Activated T-cell treated with anti-CD3 and anti-CD28 coated beads, Interleukin-2, amount 50 U/mL, for 72 hours (primary cell): Measurements from ENCODE around the gene PSMF1. TPM values are rescaled to one million over a fixed set of nuclear protein-coding genes. Genes with fewer than 3 reads are reported as not detected.

ENCODE experiments used
- ATAC-seq, 2 donors: fragments of 150-1000 bp; cut with Tn5 transposase; replicated peaks in 1 of 2; 2 replicates each; pipeline ENCODE4 v1.10.0; 2021; ENCODE audit warnings: moderate library complexity in 2 of 2, mild to moderate bottlenecking in 1 of 2
- DNase-seq, 2 donors: peaks; one replicate each; pipeline ENCODE4 v3.0.0; 2021 to 2022; ENCODE audit warnings: mixed read lengths in 1 of 2
- H3K27ac Mint-ChIP-seq: one replicate; pipeline ENCODE4 v1.8.0; 2022; ENCODE audit warnings: mild to moderate bottlenecking, moderate library complexity, mixed read lengths
- H3K27me3 Mint-ChIP-seq: one replicate; pipeline ENCODE4 v1.8.0; 2022; ENCODE audit warnings: low read depth, mixed read lengths
- H3K36me3 Mint-ChIP-seq, 2 donors: one replicate each; pipeline ENCODE4 v1.8.0; 2022; ENCODE audit warnings: mixed read lengths in 2 of 2, mild to moderate bottlenecking in 1 of 2; ENCODE audit not compliant: insufficient read depth in 2 of 2
- H3K4me1 Mint-ChIP-seq: one replicate; pipeline ENCODE4 v1.8.0; 2022; ENCODE audit warnings: low read depth, mixed read lengths
- H3K4me3 Mint-ChIP-seq, 2 donors: one replicate each; pipeline ENCODE4 v1.8.0; 2022; ENCODE audit warnings: mild to moderate bottlenecking in 2 of 2, mixed read lengths in 2 of 2, moderate library complexity in 2 of 2
- H3K9me3 Mint-ChIP-seq, 2 donors: one replicate each; pipeline ENCODE4 v1.8.0; 2022; ENCODE audit warnings: mixed read lengths in 2 of 2
- total RNA-seq, 2 donors: library from RNA; stranded (reverse); gene quantifications; one replicate each; pipeline ENCODE4 v1.2.3, GENCODE V29; 2022

Gene PSMF1
- total RNA-seq, 2 donors from 2014 or later: 168 to 185 TPM

DNA sequence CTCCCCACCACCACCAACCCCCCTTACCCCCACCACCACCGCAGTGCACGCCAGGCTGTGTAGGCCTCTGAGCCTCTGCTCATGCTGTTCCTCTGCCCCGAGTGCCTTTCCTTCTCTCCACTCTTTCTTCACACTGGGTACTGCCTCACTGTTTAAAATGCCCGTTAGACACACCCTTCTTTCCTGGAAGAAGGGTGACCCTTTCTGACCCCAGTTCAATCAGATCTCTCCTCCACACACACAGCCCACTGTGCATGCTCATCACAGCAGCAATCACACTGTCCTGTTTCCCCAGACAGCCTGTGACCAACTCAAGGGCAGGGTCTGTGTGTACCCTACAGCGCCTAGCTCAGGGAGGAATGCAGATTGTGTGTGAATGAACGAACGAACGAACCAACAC lies 56.4 kb downstream of the PSMF1 start:
- peaks cover 4 to 5% of the 10 kb centered on the region in 2 donors for H3K36me3 Mint-ChIP-seq
- DNase-seq (no peak), ATAC-seq (no peak)
- no peaks in the 10 kb centered on the region for H3K4me1 Mint-ChIP-seq
- no peaks in the 10 kb centered on the region for H3K9me3 Mint-ChIP-seq
- no peak overlapping the region for H3K4me3 Mint-ChIP-seq
- no peak overlapping the region for H3K27ac Mint-ChIP-seq
- no peaks in the 10 kb centered on the region for H3K27me3 Mint-ChIP-seq

DNA sequence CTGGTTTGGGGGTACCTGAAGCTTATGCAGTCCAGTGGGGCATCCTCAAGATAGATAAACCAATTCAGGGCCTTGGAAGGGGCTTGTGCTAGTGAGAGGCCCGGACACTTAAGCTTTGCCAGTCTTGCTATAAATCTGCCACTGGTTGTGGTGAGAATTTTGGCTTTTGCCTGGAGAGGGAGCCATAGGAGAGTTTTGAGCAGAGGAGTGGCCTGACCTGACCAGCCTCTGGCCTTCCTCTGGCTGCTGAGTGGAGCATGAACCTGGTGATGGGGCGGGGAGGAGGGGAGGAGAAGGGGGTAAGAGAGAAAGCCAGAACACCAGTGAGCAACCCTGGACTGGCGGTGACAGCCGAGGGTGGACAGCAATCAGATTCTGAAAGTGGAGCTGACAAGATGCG lies 59.3 kb downstream of the PSMF1 start:
- DNase-seq: no peak
- ATAC-seq: no peak
- Mint-ChIP-seq H3K4me1 (no peaks in the 10 kb centered on the region), H3K9me3 (no peaks in the 10 kb centered on the region), H3K36me3 (no peaks in the 10 kb centered on the region), H3K4me3 (no peak overlapping the region), H3K27ac (no peak overlapping the region), H3K27me3 (peaks cover 8% of the 10 kb centered on the region)

DNA sequence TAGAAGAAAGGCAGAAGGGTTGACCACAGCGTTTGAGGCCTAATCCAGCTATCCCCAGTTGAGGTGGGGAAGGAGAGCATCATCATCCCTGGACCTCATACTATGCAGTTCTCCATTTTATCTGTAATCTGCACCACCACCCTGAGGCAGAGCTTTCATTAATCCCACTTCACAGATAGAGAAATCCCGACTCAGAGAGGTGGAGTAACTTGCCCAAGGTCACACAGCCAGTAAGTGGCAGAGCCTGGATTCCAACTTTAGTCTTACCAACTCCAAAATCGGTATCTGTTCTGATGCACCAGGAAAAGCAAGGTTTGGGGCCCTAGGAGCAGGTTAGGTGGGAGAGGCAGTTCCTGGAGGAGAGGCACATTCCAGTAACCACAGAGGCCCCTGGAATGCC lies 59.7 kb downstream of the PSMF1 start:
- ATAC-seq (no peak), DNase-seq (no peak)
- H3K9me3 Mint-ChIP-seq: no peaks in the 10 kb centered on the region
- H3K4me3 Mint-ChIP-seq: no peak overlapping the region
- H3K36me3 Mint-ChIP-seq: no peaks in the 10 kb centered on the region
- H3K4me1 Mint-ChIP-seq: no peaks in the 10 kb centered on the region
- H3K27ac Mint-ChIP-seq: no peak overlapping the region
- peaks cover 12% of the 10 kb centered on the region for H3K27me3 Mint-ChIP-seq

DNA sequence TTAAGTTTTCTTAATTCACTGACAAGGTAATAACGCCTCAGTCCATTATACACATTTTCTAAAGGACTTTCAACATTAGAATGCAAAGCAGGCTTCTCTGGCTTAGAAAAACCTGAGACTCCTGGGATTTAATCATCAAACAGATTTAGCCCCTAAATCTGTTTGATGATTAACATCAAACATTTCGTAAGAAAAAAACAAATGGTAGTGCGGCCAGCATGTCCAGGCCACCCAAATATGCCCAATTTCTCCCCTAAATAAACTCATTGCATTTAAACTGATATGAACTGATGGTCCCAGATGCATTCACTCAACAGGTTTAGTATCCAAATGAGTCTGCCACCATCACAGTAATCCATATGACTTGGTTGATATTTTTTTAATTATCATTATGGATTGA lies 60.2 kb downstream of the PSMF1 start:
- DNase-seq: no peak
- Mint-ChIP-seq H3K27ac (no peak overlapping the region), H3K27me3 (peaks cover 18% of the 10 kb centered on the region)

DNA sequence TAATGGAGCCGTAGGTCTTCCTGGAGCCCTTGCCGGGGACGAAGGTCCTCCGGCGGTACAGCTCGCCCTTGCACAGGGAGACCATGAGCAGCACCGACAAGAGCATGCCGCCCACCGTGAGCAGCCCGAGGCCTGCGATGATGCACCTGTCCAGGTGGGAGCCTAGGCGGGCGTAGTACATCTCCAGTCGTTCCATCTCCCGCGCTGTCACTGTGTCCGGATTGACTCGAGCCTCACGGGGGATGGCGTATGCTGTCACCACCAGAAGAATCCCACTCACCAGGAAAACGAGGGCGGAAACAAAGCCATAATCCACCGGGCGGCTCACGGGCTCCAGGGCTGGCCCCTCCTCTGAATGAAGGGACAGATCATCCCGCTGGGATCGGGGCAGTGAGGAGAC lies 62.5 kb downstream of the PSMF1 start:
- H3K36me3 Mint-ChIP-seq: no peaks in the 10 kb centered on the region
- no peak overlapping the region for H3K4me3 Mint-ChIP-seq
- no peaks in the 10 kb centered on the region for H3K9me3 Mint-ChIP-seq
- ATAC-seq (no peak), DNase-seq (no peak)
- peaks cover 30% of the 10 kb centered on the region for H3K27me3 Mint-ChIP-seq
- peaks cover 8% of the 10 kb centered on the region for H3K4me1 Mint-ChIP-seq
- no peak overlapping the region for H3K27ac Mint-ChIP-seq

More for the DNA sequence above, 60.2 kb downstream of the PSMF1 start:
- Mint-ChIP-seq H3K4me3 (no peak overlapping the region), H3K9me3 (no peaks in the 10 kb centered on the region), H3K4me1 (no peaks in the 10 kb centered on the region), H3K36me3 (no peaks in the 10 kb centered on the region)
- ATAC-seq: no peak

DNA sequence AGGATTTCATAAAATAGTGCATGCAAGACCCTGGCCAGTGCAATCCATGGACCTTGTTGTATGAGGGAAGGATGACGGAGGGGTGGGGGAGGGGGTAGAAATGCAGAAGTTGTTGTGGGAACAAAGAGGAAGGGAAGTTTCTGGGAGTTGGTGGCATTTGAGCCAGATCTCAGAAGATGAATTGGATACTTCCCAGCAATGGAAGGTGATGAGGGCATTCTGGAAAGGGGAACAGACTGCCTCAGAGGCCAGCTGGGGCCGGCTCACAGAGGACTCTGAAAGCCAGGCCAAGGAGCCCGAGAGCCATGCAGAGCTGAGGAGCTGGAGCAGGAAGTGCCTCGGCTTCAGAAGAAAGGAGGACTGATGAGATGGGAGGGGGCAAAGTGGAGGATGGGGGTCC lies 63.7 kb downstream of the PSMF1 start:
- no peak for DNase-seq
- peaks cover 11% of the 10 kb centered on the region for H3K4me1 Mint-ChIP-seq
- no peak for ATAC-seq
- H3K36me3 Mint-ChIP-seq: no peaks in the 10 kb centered on the region
- no peak overlapping the region for H3K4me3 Mint-ChIP-seq
- peaks cover 30% of the 10 kb centered on the region for H3K27me3 Mint-ChIP-seq
- no peaks in the 10 kb centered on the region for H3K9me3 Mint-ChIP-seq
- no peak overlapping the region for H3K27ac Mint-ChIP-seq

DNA sequence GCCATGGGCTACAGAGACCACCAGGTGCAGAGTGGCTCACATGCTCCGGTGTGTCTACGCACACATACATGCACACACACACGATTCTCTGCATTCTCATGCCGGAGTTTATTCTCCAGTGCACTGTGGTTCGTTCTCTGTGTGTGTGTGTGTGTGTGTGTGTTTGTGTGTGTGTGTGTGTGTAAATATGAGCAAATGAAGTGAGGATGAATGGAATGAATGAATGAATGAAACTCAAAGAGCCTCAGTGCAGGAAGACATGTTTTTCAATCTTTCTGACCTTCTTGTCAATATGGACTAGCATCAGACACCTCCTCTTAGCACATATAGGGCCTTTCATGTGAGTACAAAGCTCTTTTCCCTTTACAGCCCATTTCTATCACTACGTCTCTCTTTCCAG lies 64.8 kb downstream of the PSMF1 start:
- no peak overlapping the region for H3K4me3 Mint-ChIP-seq
- H3K27me3 Mint-ChIP-seq: peaks cover 30% of the 10 kb centered on the region
- H3K4me1 Mint-ChIP-seq: peaks cover 11% of the 10 kb centered on the region
- H3K36me3 Mint-ChIP-seq: no peaks in the 10 kb centered on the region
- no peak for DNase-seq
- H3K9me3 Mint-ChIP-seq: no peaks in the 10 kb centered on the region
- ATAC-seq: no peak
- no peak overlapping the region for H3K27ac Mint-ChIP-seq

DNA sequence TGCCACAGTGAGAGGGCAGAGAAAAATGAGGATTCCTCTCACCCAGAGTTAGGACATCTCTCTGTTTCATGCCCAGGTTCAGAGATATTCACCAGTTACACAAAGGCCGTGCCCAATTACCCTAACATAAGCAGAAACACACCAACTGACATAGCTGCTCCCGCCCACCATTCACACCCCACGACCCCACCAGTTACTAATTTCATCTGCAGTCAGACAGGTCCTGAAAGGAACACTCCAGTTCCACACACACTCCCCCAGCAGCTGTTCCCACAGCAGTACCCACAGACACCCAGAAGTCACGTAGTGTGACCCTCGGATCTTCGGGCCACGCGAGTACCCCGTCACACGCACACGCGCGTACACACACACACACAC lies 65.8 kb downstream of the PSMF1 start:
- DNase-seq (no peak), ATAC-seq (no peak)
- Mint-ChIP-seq H3K36me3 (no peaks in the 10 kb centered on the region), H3K4me1 (peaks cover 11% of the 10 kb centered on the region), H3K27ac (no peak overlapping the region), H3K9me3 (no peaks in the 10 kb centered on the region), H3K4me3 (peak overlapping the region; percentile 72 to 74), H3K27me3 (peaks cover 30% of the 10 kb centered on the region)

DNA sequence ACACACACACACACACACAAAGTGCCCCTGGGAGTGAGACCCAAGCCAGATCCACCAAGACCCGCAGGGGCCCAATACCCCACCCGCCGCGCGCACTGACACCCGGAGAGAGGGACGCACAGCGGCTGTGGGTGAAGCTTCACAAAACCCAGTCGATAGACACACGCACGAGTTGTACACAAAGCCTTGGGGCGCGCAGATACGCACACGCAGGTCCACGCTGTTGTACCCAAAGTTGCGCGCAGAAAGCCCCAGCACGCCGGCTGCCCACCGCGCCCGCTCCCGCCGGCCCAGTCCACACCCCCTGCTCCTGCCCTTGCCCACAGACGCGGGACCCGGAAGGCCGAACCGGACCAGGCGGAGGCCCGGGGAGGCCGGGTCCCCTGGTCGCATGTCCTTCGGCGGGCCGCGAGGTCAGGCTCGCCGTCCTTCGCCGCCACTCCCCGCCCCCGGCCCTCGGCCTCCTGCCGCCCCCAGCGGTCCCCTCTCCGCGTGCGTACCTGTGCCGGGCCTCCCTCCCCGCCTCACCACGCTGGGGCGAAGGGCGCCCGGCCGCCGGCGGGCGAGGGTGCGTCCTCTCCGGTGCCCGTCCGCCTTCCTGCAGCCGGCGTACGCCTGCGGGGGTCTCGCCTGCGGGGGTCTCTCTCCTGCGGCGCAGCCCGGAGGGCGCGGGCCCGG lies 66.4 kb downstream of the PSMF1 start, which contains the start of gene TMEM74B:
Gene TMEM74B (minus strand): TSS at position 344 of the 678 bp plus-strand sequence. CDS start 1,180 bp downstream, outside the sequence.
- no peaks in the 10 kb centered on the region for H3K9me3 Mint-ChIP-seq

DNA sequence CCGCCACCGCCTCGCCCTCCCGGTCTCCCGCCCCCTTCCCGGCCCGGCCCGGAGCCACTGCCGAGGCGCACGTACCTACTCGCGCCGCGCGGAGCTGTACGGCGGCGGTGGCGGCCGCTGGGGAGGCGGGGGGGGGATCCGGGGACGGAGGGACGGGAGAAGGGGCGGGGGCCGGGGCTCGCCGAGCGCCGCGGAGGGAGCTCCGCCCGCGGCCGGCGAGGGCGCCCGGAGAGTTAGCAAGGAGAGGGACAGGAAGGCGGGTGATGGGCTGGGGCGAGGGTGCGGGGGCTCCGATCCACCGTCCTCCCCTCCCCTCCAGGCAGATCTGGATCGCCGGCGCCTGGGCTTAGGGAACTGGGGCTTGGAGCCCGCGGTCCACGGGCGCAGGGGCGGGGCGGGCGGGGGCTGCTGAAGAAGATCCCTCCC lies 66.9 kb downstream of the PSMF1 start:
- Mint-ChIP-seq H3K27me3 (peaks cover 38% of the 10 kb centered on the region), H3K36me3 (no peaks in the 10 kb centered on the region), H3K27ac (no peak overlapping the region), H3K9me3 (no peaks in the 10 kb centered on the region), H3K4me3 (peak overlapping the region in 1 of 2 donors; percentile 33), H3K4me1 (peaks cover 11% of the 10 kb centered on the region)
- ATAC-seq: peak; percentile 49 to 50
- DNase-seq: peak; percentile 19 to 24

More for the DNA sequence above, 66.4 kb downstream of the PSMF1 start, which contains the start of gene TMEM74B:
- DNase-seq (peak; percentile 6 to 14), ATAC-seq (peak; percentile 28 to 43)
- Mint-ChIP-seq H3K27ac (no peak within 1 kb of the TSS), H3K4me3 (peak within 1 kb of the TSS; percentile 72 to 85), H3K36me3 (no peaks in the 10 kb centered on the region), H3K4me1 (peaks cover 11% of the 10 kb centered on the region), H3K27me3 (peaks cover 32% of the 10 kb centered on the region)

DNA sequence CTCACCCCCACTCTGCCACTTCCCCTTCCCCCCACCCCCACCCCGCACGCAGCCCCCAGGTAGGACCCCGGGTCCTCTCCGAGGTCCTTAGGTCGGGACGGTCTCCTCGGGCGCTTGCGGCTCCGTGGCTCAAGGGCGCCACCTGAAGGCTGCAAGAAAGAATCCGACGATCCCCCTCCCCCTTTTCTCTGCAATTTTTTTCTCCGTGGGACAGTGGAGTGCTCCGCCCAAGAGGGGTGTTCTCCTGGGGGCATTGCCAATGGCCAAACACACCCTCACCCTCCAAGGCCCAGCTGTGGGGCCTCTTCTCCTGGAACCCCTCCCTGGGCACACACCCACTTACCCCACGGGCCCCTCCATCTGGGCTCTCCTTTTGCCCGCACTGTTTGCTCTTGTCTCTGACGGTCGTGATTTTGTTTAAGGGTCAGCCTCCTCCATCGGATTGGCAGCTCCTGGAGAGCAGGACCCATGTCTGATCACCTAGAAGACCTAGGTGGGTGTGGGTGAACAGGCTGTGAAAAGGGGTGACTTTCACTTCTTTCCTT lies 67.5 kb downstream of the PSMF1 start:
- H3K27ac Mint-ChIP-seq: no peak overlapping the region
- no peaks in the 10 kb centered on the region for H3K9me3 Mint-ChIP-seq
- peaks cover 43% of the 10 kb centered on the region for H3K27me3 Mint-ChIP-seq
- ATAC-seq (peak; percentile 74 to 75), DNase-seq (peak; percentile 67 to 69)
- H3K4me1 Mint-ChIP-seq: peaks cover 11% of the 10 kb centered on the region
- H3K36me3 Mint-ChIP-seq: no peaks in the 10 kb centered on the region
- H3K4me3 Mint-ChIP-seq: peak overlapping the region; percentile 62 to 85

DNA sequence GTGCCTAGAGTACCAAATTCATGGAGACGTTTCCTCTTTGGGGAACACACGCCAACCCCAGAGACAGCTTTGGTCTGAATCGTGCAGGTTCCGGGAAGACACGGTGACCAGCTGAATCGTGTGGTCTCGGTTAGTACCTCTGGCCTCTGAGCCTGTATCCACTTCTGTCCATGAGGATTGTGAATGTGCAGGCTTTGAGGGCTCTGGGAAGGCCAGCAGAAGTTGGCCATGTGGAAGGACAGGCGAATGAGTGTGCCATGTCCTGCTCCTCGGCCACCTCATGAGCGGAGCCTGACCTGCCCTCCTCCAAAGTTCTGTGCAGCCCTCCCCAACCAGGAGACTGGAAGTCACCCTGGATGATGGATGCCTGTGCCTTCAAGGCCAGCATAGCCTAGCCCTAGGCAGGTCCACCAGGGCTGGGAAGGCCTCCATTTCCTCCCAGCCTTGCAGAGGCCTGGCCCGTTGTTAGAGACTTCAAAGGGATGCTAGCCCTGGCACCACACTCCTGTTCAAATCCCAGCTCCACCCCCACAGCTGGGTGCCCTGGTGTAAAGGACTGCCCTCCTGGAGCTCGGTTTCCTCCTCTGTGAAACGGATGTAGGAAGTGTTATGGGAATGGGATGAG lies 68.1 kb downstream of the PSMF1 start:
- DNase-seq (no peak), ATAC-seq (no peak)
- Mint-ChIP-seq H3K36me3 (no peaks in the 10 kb centered on the region), H3K27me3 (peaks cover 43% of the 10 kb centered on the region), H3K9me3 (no peaks in the 10 kb centered on the region), H3K27ac (no peak overlapping the region), H3K4me3 (peak overlapping the region; percentile 62 to 85), H3K4me1 (peaks cover 11% of the 10 kb centered on the region)

DNA sequence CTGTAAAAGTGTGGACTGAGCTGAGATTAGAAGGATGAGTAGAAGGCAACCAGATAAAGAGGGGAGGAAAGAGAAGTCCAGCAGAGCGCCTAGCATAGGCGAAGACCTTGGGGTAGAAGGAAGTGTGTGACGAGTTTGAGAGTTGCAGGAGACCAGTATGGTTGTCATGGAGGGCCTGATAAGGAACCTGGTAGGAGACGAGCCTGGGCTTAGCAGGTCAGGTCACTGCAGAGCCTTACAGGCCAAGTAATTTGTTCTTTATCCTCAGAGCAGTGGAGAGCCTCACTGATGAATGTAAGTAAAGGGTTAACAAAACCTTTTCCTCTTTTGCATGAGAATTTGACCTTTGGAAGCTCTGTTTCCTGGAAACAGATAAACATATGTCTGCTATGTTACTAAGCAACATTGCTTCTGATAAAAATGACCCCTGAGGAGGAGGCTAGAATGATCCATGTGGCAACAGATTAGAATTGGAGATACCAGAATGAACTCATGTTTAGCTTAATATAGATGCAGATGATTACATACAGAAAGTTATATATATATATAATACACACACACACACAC lies 69.3 kb downstream of the PSMF1 start:
- Mint-ChIP-seq H3K9me3 (no peaks in the 10 kb centered on the region), H3K27me3 (peaks cover 35% of the 10 kb centered on the region), H3K4me1 (peaks cover 11% of the 10 kb centered on the region), H3K36me3 (no peaks in the 10 kb centered on the region), H3K4me3 (no peak overlapping the region), H3K27ac (no peak overlapping the region)
- no peak for DNase-seq
- ATAC-seq: no peak
